GM12872 (cell line): ENCODE results near the gene IMP4.
A peak's percentile ranks its signal among the peaks of the same experiment; 100 is the strongest.

Source experiments
- CTCF ChIP-seq: IDR thresholded peaks from 3 replicates; pipeline ENCODE4 v1.5.1; 2011; ENCODE audit warnings: low read depth, mild to moderate bottlenecking, low read length, moderate library complexity; ENCODE audit not compliant: insufficient read depth

Gene IMP4

GRCh38 chr2:130374587-130375290 lies 32.0 kb downstream of the IMP4 start:
- TF ChIP-seq CTCF: no peak

GRCh38 chr2:130375291-130376266 lies 32.9 kb downstream of the IMP4 start:
- no peak for TF ChIP-seq CTCF

GRCh38 chr2:130376433-130377293 lies 34.0 kb downstream of the IMP4 start:
- TF ChIP-seq CTCF: peak; percentile 46

- no peak for TF ChIP-seq CTCF
Measured at GRCh38 chr2:130377491-130377890, 34.8 kb downstream of the IMP4 start.

GRCh38 chr2:130378206-130378897 lies 35.7 kb downstream of the IMP4 start:
- no peak for TF ChIP-seq CTCF

- TF ChIP-seq CTCF: no peak
Measured at GRCh38 chr2:130378898-130379214, 36.2 kb downstream of the IMP4 start.
